NB4 (cell line): ENCODE data around the gene UBR3.
"Not testable (repeated sequence)": the region's sequence is repeated elsewhere in the genome, so short reads cannot be mapped to it uniquely, and the experiment has no call there.

Experiments
- DNase-seq: peaks from one replicate; pipeline ENCODE4 v3.0.0; 2010; ENCODE audit warnings: low read depth
- H3K4me3 ChIP-seq: one replicate; pipeline ENCODE4 v1.5.1; 2011; ENCODE audit warnings: mild to moderate bottlenecking, low read depth, low read length, moderate library complexity
- CTCF ChIP-seq: IDR thresholded peaks from one replicate; pipeline ENCODE4 v1.5.1; 2012; ENCODE audit warnings: low read depth, low read length
- MAX ChIP-seq: IDR thresholded peaks from 2 replicates; pipeline ENCODE4 v1.6.1; 2011; ENCODE audit warnings: low read depth, low read length
- MYC ChIP-seq: IDR thresholded peaks from 2 replicates; pipeline ENCODE4 v1.6.1; 2011; ENCODE audit warnings: low read depth, low read length
- POLR2A ChIP-seq: IDR thresholded peaks from 2 replicates; pipeline ENCODE4 v1.6.1; 2011; ENCODE audit warnings: mild to moderate bottlenecking; ENCODE audit not compliant: insufficient read length; ENCODE audit errors: extremely low read depth

Gene UBR3

GRCh38 chr2:169925968-169926367 is 98.7 kb downstream of the UBR3 start:
- no peak for TF ChIP-seq POLR2A
- TF ChIP-seq MYC, result no peak
- TF ChIP-seq CTCF, result no peak
- no peak overlapping the region for H3K4me3 ChIP-seq
- no peak for DNase-seq

- DNase-seq, result peak; percentile 58
- no peak overlapping the region for H3K4me3 ChIP-seq
- peak; percentile 33 for TF ChIP-seq CTCF
- TF ChIP-seq MAX, result no peak
Observed at GRCh38 chr2:169928463-169928864, 101.2 kb downstream of the UBR3 start.

GRCh38 chr2:169933124-169933711 is 106.0 kb downstream of the UBR3 start:
- TF ChIP-seq MAX, result no peak
- no peak for TF ChIP-seq POLR2A
- no peak for TF ChIP-seq MYC
- peak; percentile 76 for TF ChIP-seq CTCF
- DNase-seq, result peak; percentile 60
- no peak overlapping the region for H3K4me3 ChIP-seq

- H3K4me3 ChIP-seq, DNase-seq: not testable (repeated sequence)
Observed at GRCh38 chr2:169936652-169937051, 109.4 kb downstream of the UBR3 start.

GRCh38 chr2:169945515-169945914 is 118.3 kb downstream of the UBR3 start:
- no peak for TF ChIP-seq POLR2A
- TF ChIP-seq CTCF, result no peak
- TF ChIP-seq MYC, result no peak
- TF ChIP-seq MAX, result no peak
- DNase-seq, result no peak
- no peak overlapping the region for H3K4me3 ChIP-seq

- no peak for DNase-seq
- TF ChIP-seq POLR2A (no peak), MAX (no peak), MYC (no peak), CTCF (no peak)
- no peak overlapping the region for H3K4me3 ChIP-seq
Observed at GRCh38 chr2:169946092-169946491, 118.8 kb downstream of the UBR3 start.

GRCh38 chr2:169946546-169946945 is 119.3 kb downstream of the UBR3 start:
- H3K4me3 ChIP-seq, result no peak overlapping the region
- TF ChIP-seq MAX, result no peak
- TF ChIP-seq CTCF, result no peak
- no peak for TF ChIP-seq MYC
- no peak for DNase-seq
